A549 (cell line): ENCODE data around the gene RPRD2. TPM values are rescaled to one million over a fixed set of nuclear protein-coding genes. Genes with fewer than 3 reads are reported as not detected.

Experiments used
- ATAC-seq, 2 experiments: fragments of 200-7000 bp in 1 of 2; fragments of >200 bp in 1 of 2; cut with Nextera tagmentation in 1 of 2; cut with Tn5 transposase in 1 of 2; 3 replicates each; pipeline versions ENCODE4 v1.8.0 to v1.9.1; 2018 to 2020; ENCODE audit warnings: mild to moderate bottlenecking in 1 of 2, moderate library complexity in 1 of 2
- CTCF ChIA-PET: fragments of 300-600 bp; sonication (Branson Sonifier 250); formaldehyde crosslinking; extraction: SDS; loops from one replicate; lab custom pipeline; 2021; ENCODE audit warnings: antibody characterized with exemption, inconsistent platforms; lab: Yijun Ruan, JAX
- POLR2A ChIA-PET: fragments of 350-600 bp; formaldehyde crosslinking; extraction: SDS; loops from one replicate; lab custom pipeline; 2021; ENCODE audit warnings: antibody characterized with exemption, inconsistent platforms; lab: Yijun Ruan, JAX
- DNase-seq, 2 experiments: peaks; one replicate each; pipeline versions ENCODE4 v3.0.0 to v3.0.0-alpha.2; 2011 to 2016; ENCODE audit warnings: low read depth in 1 of 2, low spot score in 1 of 2
- FAIRE-seq: peaks from 2 replicates; lab custom pipeline; 2011; peaks lifted over from hg19 to GRCh38; lab: Jason Lieb, UNC
- H3K27ac ChIP-seq, 2 experiments: fragments of >200 bp; sonication (Bioruptor Twin); formaldehyde crosslinking; 3 replicates each; pipeline ENCODE4 v1.5.1; 2016 to 2017
- H3K4me1 ChIP-seq: fragments of >200 bp; sonication (Bioruptor Twin); formaldehyde crosslinking; 3 replicates; pipeline ENCODE4 v1.6.1; 2016
- H3K4me2 ChIP-seq: fragments of >200 bp; sonication (Bioruptor Twin); formaldehyde crosslinking; 3 replicates; pipeline ENCODE4 v1.6.1; 2016
- H3K4me3 ChIP-seq: fragments of >200 bp; sonication (Bioruptor Twin); formaldehyde crosslinking; 3 replicates; pipeline ENCODE4 v1.5.1; 2016
- H3K9me3 ChIP-seq: fragments of >200 bp; sonication (Bioruptor Twin); formaldehyde crosslinking; 3 replicates; pipeline ENCODE4 v1.6.1; 2016
- ATOH8 ChIP-seq: fragments of 250-450 bp; sonication (Bioruptor Pico); IDR thresholded peaks from 2 replicates; pipeline ENCODE4 v1.5.0; 2020; ENCODE audit warnings: low read depth, mild to moderate bottlenecking, moderate library complexity
- BCL3 ChIP-seq: fragments of >200 bp; sonication (Bioruptor Twin); formaldehyde crosslinking; IDR thresholded peaks from 3 replicates; pipeline ENCODE4 v1.6.1; 2016
- CEBPB ChIP-seq, 2 experiments: fragments of >200 bp in 1 of 2; sonication (Bioruptor Twin) in 1 of 2; formaldehyde crosslinking in 1 of 2; IDR thresholded peaks; 2 replicates each; pipeline ENCODE4 v1.6.1; 2012 to 2016
- CHD4 ChIP-seq: fragments of 200-600 bp; sonication (generic); IDR thresholded peaks from 2 replicates; pipeline ENCODE4 v1.6.1; 2016; ENCODE audit warnings: antibody characterized with exemption, mild to moderate bottlenecking, borderline replicate concordance
- EHF ChIP-seq: fragments of 250-450 bp; sonication (Bioruptor Pico); IDR thresholded peaks from 2 replicates; pipeline ENCODE4 v1.5.0; 2020; ENCODE audit warnings: mild to moderate bottlenecking
- EHMT2 ChIP-seq: fragments of 200-600 bp; sonication (generic); IDR thresholded peaks from 2 replicates; pipeline ENCODE4 v1.6.1; 2016; ENCODE audit warnings: antibody characterized with exemption, low read depth, mild to moderate bottlenecking, moderate library complexity
- FOSL2 ChIP-seq, 2 experiments: fragments of 450-650 bp in 1 of 2; fragments of >200 bp in 1 of 2; sonication (Bioruptor Twin) in 1 of 2; formaldehyde crosslinking; IDR thresholded peaks; 2 replicates each; pipeline versions ENCODE4 v1.5.0 to v1.6.1; 2016 to 2020; ENCODE audit warnings: mild to moderate bottlenecking in 1 of 2, moderate library complexity in 1 of 2
- FOXS1 ChIP-seq: fragments of 250-450 bp; sonication (Bioruptor Pico); IDR thresholded peaks from 2 replicates; pipeline ENCODE4 v1.5.0; 2020; ENCODE audit warnings: mild to moderate bottlenecking, moderate library complexity
- HDAC2 ChIP-seq: fragments of 200-600 bp; sonication (generic); IDR thresholded peaks from 2 replicates; pipeline ENCODE4 v1.6.1; 2016
- HES2 ChIP-seq: fragments of >200 bp; sonication (Bioruptor Twin); formaldehyde crosslinking; IDR thresholded peaks from 2 replicates; pipeline ENCODE4 v1.6.1; 2016
- HOXA7 ChIP-seq: fragments of 250-450 bp; sonication (Bioruptor Pico); IDR thresholded peaks from 2 replicates; pipeline ENCODE4 v1.5.0; 2020; ENCODE audit warnings: mild to moderate bottlenecking, moderate library complexity
- HOXB5 ChIP-seq: fragments of 250-450 bp; sonication (Bioruptor Pico); IDR thresholded peaks from 2 replicates; pipeline ENCODE4 v1.5.0; 2020; ENCODE audit warnings: mild to moderate bottlenecking, moderate library complexity
- JUNB ChIP-seq: fragments of >200 bp; sonication (Bioruptor Twin); formaldehyde crosslinking; IDR thresholded peaks from 2 replicates; pipeline ENCODE4 v1.6.1; 2016
- MYC ChIP-seq: IDR thresholded peaks from 2 replicates; pipeline ENCODE4 v1.6.1; 2012; ENCODE audit warnings: mild to moderate bottlenecking, inconsistent platforms, low read length, improper control_type of control experiment, borderline replicate concordance
- PBX3 ChIP-seq: IDR thresholded peaks from 2 replicates; pipeline ENCODE4 v1.6.1; 2012
- POLR2A ChIP-seq: IDR thresholded peaks from 2 replicates; pipeline ENCODE4 v1.6.1; 2012; ENCODE audit warnings: mild to moderate bottlenecking, low read length
- POLR2AphosphoS2 ChIP-seq: conservative IDR thresholded peaks from 2 replicates; pipeline ENCODE4 v1.6.1; 2012; ENCODE audit warnings: low read length, improper control_type of control experiment, inconsistent platforms
- RAD21 ChIP-seq, 2 experiments: fragments of >200 bp in 1 of 2; sonication (Bioruptor Twin) in 1 of 2; formaldehyde crosslinking in 1 of 2; IDR thresholded peaks in 1 of 2; conservative IDR thresholded peaks in 1 of 2; 2 replicates in 1 of 2; 3 replicates in 1 of 2; pipeline ENCODE4 v1.6.1; 2012 to 2018; ENCODE audit warnings: inconsistent platforms in 1 of 2
- RFX5 ChIP-seq: fragments of 450-650 bp; IDR thresholded peaks from 2 replicates; pipeline ENCODE4 v1.7.1; 2014; ENCODE audit warnings: antibody characterized with exemption, mild to moderate bottlenecking, moderate library complexity
- RNF2 ChIP-seq: fragments of 200-600 bp; sonication (generic); IDR thresholded peaks from 2 replicates; pipeline ENCODE4 v1.6.1; 2016; ENCODE audit warnings: low read depth, mild to moderate bottlenecking, antibody characterized with exemption, moderate library complexity, borderline replicate concordance
- SMC3 ChIP-seq: fragments of >200 bp; sonication (Bioruptor Twin); formaldehyde crosslinking; IDR thresholded peaks from 3 replicates; pipeline ENCODE4 v1.6.1; 2018; ENCODE audit warnings: inconsistent platforms
- USF2 ChIP-seq: fragments of 450-650 bp; IDR thresholded peaks from 2 replicates; pipeline ENCODE4 v1.6.1; 2014; ENCODE audit warnings: antibody characterized with exemption
- ZFP36 ChIP-seq: fragments of 450-650 bp; IDR thresholded peaks from 2 replicates; pipeline ENCODE4 v1.6.1; 2014; ENCODE audit warnings: borderline replicate concordance; ENCODE audit not compliant: partially characterized antibody
- ZSCAN20 ChIP-seq: fragments of 250-450 bp; sonication (Bioruptor Pico); IDR thresholded peaks from 2 replicates; pipeline ENCODE4 v1.8.0; 2022; ENCODE audit warnings: mild to moderate bottlenecking, moderate library complexity
- WGBS: methylation state at CpG from one replicate; pipeline ENCODE4 v1.1.6; 2017; ENCODE audit errors: missing lambda C conversion rate; 5-methylcytosine and 5-hydroxymethylcytosine counted together
- polyA plus RNA-seq, 4 experiments: library from polyadenylated mRNA; depleted of rRNA in 3 of 4; stranded (reverse); fragments of >200 nt; fragmentation: RNase III in 1 of 4; extraction: RNeasy Plus Mini Kit Qiagen cat#74134 plus additional on column Dnase treatment in 1 of 4; gene quantifications; 2 replicates in 3 of 4; 3 replicates in 1 of 4; pipeline ENCODE4 v1.2.3, GENCODE V29; 2011 to 2017
- TF ChIP-seq, protein P1 (sequence below): fragments of >200 bp; sonication (Bioruptor Twin); formaldehyde crosslinking; IDR thresholded peaks from 3 replicates; pipeline ENCODE4 v1.5.1; 2016

Gene RPRD2
- polyA plus RNA-seq, 2 of the 4 experiments (the other 2 are of a cell fraction) = 10.3 to 20.8 TPM

- ChIA-PET CTCF (interaction anchor here (0.8 to 1.2 kb wide), 3 partner anchors 24 to 132 kb away, joined by 3 read pairs; no protein-coding TSS in a partner anchor), POLR2A (no interaction called here)
- no peaks in the 10 kb centered on the region for H3K4me1 ChIP-seq
- DNase-seq (peak; percentile 16 to 40), ATAC-seq (peak in 1 of 2 experiments; percentile 73; a peak in 3 of 6 replicates), FAIRE-seq (peak; percentile 28)
- no peak overlapping the region for H3K4me3 ChIP-seq
- no peaks in the 10 kb centered on the region for H3K9me3 ChIP-seq
- 30% methylated on average over 3 of the region's 3 CpGs for WGBS
- H3K4me2 ChIP-seq = no peak overlapping the region
- TF ChIP-seq SMC3 (peak; percentile 21; the same call in 1 of the 3 replicates), EHMT2 (no peak), ZFP36 (no peak), RNF2 (no peak), CHD4 (no peak), RAD21 (conservative IDR thresholded peaks at IDR 0.05 in 1 of 2, IDR thresholded peaks at IDR 0.05 in 1 of 2) (peak in 1 of 2 experiments; percentile 45; a peak in 3 of 5 replicates), HOXA7 (CRISPR knock-in tag) (no peak), MYC (no peak), ATOH8 (CRISPR knock-in tag) (no peak), BCL3 (no peak), POLR2AphosphoS2 (no peak), JUNB (no peak), HDAC2 (no peak), USF2 (no peak), HOXB5 (CRISPR knock-in tag) (no peak), PBX3 (no peak), ZSCAN20 (CRISPR knock-in tag) (no peak), FOSL2 (IDR thresholded peaks at IDR 0.05) (no peak), FOSL2 (CRISPR knock-in tag; IDR thresholded peaks at IDR 0.05) (no peak), CEBPB (IDR thresholded peaks at IDR 0.05) (no peak), FOXS1 (no peak), POLR2A (no peak), EHF (CRISPR knock-in tag) (no peak)
- TF ChIP-seq, protein P1, sequence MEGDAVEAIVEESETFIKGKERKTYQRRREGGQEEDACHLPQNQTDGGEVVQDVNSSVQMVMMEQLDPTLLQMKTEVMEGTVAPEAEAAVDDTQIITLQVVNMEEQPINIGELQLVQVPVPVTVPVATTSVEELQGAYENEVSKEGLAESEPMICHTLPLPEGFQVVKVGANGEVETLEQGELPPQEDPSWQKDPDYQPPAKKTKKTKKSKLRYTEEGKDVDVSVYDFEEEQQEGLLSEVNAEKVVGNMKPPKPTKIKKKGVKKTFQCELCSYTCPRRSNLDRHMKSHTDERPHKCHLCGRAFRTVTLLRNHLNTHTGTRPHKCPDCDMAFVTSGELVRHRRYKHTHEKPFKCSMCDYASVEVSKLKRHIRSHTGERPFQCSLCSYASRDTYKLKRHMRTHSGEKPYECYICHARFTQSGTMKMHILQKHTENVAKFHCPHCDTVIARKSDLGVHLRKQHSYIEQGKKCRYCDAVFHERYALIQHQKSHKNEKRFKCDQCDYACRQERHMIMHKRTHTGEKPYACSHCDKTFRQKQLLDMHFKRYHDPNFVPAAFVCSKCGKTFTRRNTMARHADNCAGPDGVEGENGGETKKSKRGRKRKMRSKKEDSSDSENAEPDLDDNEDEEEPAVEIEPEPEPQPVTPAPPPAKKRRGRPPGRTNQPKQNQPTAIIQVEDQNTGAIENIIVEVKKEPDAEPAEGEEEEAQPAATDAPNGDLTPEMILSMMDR = peak; percentile 31
- no peak overlapping the region for H3K27ac ChIP-seq
Observed at GRCh38 chr1:150429805-150430204, 65.9 kb downstream of the RPRD2 start.

DNA sequence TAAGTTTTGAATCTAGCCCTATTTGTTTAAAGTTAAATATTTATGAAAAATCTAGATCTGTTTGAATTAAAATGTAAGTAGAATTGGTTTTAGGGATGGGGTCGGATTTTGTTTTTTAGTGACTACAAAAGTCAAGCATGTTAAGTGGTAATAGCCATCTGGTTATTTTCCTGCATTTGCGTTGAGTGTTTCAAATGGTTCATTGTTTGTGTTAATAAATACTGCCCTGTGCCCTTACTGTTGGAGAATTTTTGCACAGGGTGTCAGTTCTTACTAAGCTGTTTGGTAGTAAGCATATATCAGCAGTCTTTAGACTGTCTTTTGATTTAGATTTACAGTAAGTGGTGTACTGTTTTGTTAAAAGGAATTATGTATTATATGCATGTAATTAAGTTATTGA lies 77.2 kb downstream of the RPRD2 start:
- 83% methylated on average over 2 of the region's 2 CpGs for WGBS
- no peak for ATAC-seq

More for the DNA sequence above, 77.2 kb downstream of the RPRD2 start:
- ChIA-PET CTCF (no interaction called here), POLR2A (no interaction called here)
- no peak for DNase-seq
- Histone ChIP-seq H3K4me1 (no peaks in the 10 kb centered on the region), H3K27ac (no peak overlapping the region), H3K9me3 (no peaks in the 10 kb centered on the region), H3K4me2 (no peak overlapping the region), H3K4me3 (no peak overlapping the region)
- FAIRE-seq = no peak
- TF ChIP-seq ZSCAN20 (CRISPR knock-in tag) = no peak
- no peak for TF ChIP-seq ATOH8 (CRISPR knock-in tag)
- TF ChIP-seq EHMT2 = no peak
- no peak for TF ChIP-seq HOXB5 (CRISPR knock-in tag)
- no peak for TF ChIP-seq RFX5
- TF ChIP-seq HES2 = no peak
